LNCaP clone FGC (cell line): Measurements from ENCODE around the gene FEN1.
A peak's percentile ranks its signal among the peaks of the same experiment; 100 is the strongest.

ENCODE experiments used
- DNase-seq: peaks from one replicate; pipeline ENCODE4 v3.0.0-alpha.2; 2011; ENCODE audit warnings: low read depth
- H3K4me3 ChIP-seq: 2 replicates; pipeline ENCODE4 v1.5.1; 2011; ENCODE audit warnings: mild to moderate bottlenecking, low read depth, low read length, control low read depth
- TF ChIP-seq, protein P1 (sequence below): IDR thresholded peaks from 2 replicates; pipeline ENCODE4 v1.5.1; 2012; ENCODE audit warnings: mild to moderate bottlenecking; ENCODE audit not compliant: control insufficient read depth, insufficient read depth; ENCODE audit errors: extremely low read depth

FEN1 gene

DNA sequence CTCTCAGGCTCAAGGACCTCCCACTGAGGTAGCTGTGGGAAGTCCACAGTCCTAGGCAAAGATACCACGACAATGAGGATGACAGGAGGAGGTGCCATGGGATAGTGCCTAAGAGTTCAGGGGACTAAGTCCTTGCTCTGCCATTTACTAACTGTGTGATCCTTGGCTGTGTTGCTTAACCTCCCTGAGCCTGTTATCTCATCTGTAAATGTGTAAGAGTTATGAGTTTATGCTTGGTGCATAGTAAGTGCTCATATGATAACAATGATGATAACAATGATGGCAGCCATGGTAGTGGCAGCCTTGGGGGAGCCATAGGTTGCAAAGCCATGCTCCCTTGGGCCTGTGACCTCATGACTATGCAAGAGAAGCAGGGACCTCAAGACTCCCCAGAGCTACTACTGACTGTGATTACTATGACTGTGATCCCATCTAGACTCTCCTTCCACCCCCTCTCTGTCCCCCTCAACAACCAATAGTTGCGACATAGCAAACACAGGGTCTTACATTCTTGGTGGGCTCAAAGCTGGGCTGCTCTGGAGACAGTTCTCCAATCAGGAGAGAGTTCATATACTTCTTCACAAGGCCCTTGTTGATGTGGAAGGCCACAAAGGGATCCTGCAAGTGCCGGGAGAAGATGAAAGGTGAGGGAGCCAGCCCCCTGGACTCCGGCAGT lies 20.2 kb downstream of the FEN1 start:
- TF ChIP-seq, protein P1, sequence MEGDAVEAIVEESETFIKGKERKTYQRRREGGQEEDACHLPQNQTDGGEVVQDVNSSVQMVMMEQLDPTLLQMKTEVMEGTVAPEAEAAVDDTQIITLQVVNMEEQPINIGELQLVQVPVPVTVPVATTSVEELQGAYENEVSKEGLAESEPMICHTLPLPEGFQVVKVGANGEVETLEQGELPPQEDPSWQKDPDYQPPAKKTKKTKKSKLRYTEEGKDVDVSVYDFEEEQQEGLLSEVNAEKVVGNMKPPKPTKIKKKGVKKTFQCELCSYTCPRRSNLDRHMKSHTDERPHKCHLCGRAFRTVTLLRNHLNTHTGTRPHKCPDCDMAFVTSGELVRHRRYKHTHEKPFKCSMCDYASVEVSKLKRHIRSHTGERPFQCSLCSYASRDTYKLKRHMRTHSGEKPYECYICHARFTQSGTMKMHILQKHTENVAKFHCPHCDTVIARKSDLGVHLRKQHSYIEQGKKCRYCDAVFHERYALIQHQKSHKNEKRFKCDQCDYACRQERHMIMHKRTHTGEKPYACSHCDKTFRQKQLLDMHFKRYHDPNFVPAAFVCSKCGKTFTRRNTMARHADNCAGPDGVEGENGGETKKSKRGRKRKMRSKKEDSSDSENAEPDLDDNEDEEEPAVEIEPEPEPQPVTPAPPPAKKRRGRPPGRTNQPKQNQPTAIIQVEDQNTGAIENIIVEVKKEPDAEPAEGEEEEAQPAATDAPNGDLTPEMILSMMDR: no peak
- no peak for DNase-seq
- no peak overlapping the region for H3K4me3 ChIP-seq

DNA sequence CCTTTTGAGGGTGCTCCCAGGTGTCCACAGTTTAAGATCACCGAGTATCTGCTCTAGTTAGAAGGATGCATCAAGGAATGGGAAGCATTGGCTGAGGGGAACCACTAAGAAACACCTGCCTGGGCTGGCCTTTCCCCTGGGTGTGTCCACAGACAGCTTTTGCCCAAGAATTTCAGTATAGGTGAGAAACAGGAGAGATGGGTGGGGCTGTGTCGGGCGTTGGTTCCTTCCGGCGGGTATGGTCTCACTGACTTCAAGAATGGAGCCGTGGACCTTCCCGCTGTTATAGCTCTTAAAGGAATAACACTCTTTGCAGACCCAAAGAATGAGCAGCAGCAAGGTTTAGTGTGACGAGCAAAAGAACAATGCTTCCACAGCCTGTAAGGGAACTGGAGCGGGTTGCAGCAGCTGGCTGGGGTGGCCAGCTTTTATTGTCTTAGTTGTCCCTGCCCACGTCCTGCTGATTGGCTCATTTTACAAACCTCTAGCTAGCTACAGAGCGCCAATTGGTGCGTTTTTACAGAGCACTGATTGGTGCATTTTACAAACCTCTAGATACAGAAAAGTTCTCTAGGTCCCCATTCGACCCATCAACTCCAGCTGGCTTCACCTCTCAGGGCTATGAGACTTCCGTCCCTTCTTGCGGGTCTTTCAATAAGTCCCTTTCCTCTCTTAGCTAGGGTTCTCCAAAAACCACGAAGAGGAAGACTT lies 21.7 kb downstream of the FEN1 start:
- peak overlapping the region; percentile 78 for H3K4me3 ChIP-seq
- DNase-seq: no peak
- TF ChIP-seq, protein P1: no peak

DNA sequence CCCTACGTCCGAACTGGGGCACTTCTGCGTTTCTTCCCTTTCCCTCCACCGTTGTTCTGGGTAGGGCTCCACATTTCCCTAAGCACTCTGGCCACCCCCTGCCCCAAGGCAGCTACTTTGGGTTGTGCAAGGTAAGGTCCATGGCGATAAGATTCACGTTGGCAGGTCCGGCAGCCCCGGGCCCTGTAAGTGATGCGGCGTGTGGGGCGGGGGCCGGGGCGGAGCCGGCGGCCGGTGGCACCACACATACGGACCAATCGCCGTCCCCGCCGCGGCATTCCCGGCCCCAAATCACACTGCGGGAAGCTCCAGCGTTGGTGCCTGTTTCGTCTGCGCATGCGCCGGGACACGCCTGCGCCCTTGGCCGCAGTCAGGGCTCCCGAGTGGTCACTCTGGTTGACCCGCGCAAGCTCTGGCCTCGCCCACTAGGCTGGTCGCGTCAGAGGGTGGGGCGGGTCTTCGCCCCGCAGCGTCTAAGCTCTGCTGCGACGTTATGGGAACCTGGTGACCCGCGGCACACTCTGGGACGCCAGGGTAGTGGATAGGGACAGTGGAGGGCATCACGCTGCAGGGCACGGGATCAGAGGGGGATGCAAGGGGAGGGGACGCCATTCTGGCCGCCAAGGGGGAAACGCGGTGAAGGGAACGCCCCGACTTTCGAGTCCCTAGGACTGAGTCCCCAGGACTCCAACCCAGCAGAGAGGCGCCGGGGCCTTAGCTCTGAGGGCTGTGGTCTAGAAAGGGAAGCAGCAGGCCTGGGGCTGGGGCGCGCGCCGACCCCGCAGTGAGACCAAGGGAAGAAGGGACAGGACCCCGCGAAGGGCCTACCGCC lies 22.5 kb downstream of the FEN1 start:
- peak; percentile 92 for DNase-seq
- H3K4me3 ChIP-seq: peak overlapping the region; percentile 78
- TF ChIP-seq, protein P1: no peak

DNA sequence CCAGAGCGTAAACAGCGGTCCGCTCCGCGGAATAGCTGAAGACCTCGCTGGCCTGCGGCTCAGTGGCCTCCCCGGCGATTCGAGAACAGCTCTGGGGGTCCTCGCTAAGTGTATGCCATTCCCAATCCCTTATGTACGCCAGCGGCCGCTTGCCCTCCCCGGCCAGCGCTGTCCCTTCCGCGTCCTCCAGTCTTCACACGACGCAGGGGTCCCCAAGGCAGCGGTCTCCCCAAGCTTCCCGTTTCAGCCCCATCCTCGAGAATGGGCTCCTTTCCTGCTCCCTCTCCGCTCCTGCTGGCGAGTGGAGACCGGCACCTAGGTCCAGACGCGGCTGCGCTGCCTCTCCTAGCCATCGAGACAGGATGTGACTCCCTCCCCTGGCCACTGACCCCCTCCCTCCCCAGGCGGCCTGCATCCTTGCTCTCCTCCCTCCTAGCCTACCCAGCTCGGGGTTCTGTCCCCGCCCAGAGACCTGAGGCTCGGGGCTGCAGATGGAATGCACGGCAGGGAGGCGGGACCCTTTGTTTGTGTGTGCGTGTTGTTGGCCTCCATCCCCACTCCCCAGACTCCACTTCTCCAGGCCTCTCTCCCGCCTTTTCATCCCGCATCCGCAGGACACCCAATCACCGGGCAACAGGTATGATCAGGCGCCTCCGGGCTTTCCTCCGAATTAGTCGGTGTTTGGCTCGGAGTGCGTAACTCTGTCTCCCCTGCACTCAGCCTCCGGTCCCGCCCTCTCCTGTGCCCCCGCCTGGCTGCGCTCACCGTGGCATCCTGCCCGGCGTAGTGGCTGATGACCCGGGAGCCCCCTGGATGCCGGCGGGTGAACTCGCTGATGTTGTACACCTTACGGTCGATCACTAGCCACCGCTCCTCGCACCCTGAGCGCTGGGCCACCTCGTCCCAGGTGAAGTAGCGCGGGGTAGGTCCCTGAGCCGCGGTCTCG lies 23.4 kb downstream of the FEN1 start:
- H3K4me3 ChIP-seq: peak overlapping the region; percentile 78
- DNase-seq: no peak
- TF ChIP-seq, protein P1: no peak

DNA sequence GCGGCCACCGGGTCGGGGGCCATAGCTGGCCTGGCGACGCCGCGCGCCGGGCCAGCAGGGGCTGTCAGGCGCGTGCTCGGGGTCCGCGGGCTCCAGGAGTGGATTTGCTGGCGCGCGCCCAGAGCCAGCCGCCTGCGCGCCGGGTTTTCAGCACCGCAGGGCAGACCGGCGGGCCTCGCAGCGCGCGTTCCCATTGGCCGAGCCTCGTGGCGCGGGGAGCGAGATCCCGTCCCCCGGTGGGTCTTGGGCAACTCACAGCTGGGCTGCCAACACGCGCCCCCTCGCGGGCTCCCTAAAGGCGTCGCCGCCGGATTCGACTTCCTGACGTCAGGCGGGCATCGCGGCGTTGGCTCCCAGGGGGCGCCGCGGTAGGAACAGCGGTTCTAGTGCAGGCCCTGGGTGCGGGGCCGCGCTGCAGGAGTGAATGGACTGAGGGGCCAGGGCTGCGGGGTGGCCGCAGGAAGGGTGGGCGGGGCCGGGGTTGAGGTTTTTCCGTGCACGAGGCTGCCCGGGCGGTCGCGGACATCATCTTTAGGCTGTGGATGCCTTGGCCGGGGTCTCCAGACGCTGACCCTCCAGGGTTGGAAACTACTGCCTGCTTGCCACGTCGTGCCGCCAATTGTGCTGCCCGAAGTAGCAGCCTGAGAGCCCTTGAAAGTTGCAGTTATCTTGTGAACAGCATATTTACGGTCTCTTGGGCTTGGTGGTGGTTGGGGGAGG lies 24.2 kb downstream of the FEN1 start, which contains the start of gene FADS1:
FADS1 (minus strand) TSS at position 268 of the 720 bp plus-strand sequence; CDS start at position 194, 74 bp downstream.
- DNase-seq: no peak
- TF ChIP-seq, protein P1: peak; percentile 70

More for the DNA sequence above, 24.2 kb downstream of the FEN1 start, which contains the start of gene FADS1:
- peak within 1 kb of the TSS; percentile 78 for H3K4me3 ChIP-seq
